VCaP (cell line): ENCODE measurements around the gene JAM3.
A peak's percentile ranks its signal among the peaks of the same experiment; 100 is the strongest.

ENCODE experiments used
- H3K27ac ChIP-seq: fragments of 450-650 bp; 2 replicates; pipeline ENCODE4 v1.5.1; 2017
- CTCF ChIP-seq: fragments of 450-650 bp; conservative IDR thresholded peaks from 2 replicates; pipeline ENCODE4 v1.5.1; 2017; ENCODE audit warnings: mild to moderate bottlenecking, moderate library complexity

JAM3 gene

GRCh38 chr11:134068829-134069425 lies at the start of gene JAM3:
Gene JAM3, plus strand, starts transcription at chr11:134069072. Its CDS starts 12 bp downstream, at chr11:134069084.
- H3K27ac ChIP-seq = peak within 1 kb of the TSS; percentile 20
- TF ChIP-seq CTCF = no peak

GRCh38 chr11:134019500-134019899 lies 49.4 kb upstream of the JAM3 start:
- H3K27ac ChIP-seq = no peak overlapping the region
- no peak for TF ChIP-seq CTCF

- TF ChIP-seq CTCF = no peak
- H3K27ac ChIP-seq = no peak overlapping the region
Observed at GRCh38 chr11:134020598-134020997, 48.3 kb upstream of the JAM3 start.

- TF ChIP-seq CTCF = no peak
- H3K27ac ChIP-seq = no peak overlapping the region
Observed at GRCh38 chr11:134021326-134021725, 47.5 kb upstream of the JAM3 start.

- H3K27ac ChIP-seq = no peak overlapping the region
- TF ChIP-seq CTCF = no peak
Observed at GRCh38 chr11:134022748-134023147, 46.1 kb upstream of the JAM3 start.

- TF ChIP-seq CTCF = no peak
Observed at GRCh38 chr11:134024420-134025081, 44.3 kb upstream of the JAM3 start.

GRCh38 chr11:134025082-134025429 lies 43.8 kb upstream of the JAM3 start:
- H3K27ac ChIP-seq = no peak overlapping the region
- no peak for TF ChIP-seq CTCF

More at GRCh38 chr11:134024420-134025081, 44.3 kb upstream of the JAM3 start:
- no peak overlapping the region for H3K27ac ChIP-seq
